Ovary (tissue), 3 donors: Measurements from ENCODE around the gene EMID1.

Source experiments
- CTCF ChIP-seq, 3 donors: fragments of 450-650 bp in 2 of 3; fragments of 200-600 bp in 1 of 3; IDR thresholded peaks; one replicate each; pipeline versions ENCODE4 v1.5.1 to v1.8.0; 2016 to 2022; ENCODE audit warnings: antibody characterized with exemption in 3 of 3, mild to moderate bottlenecking in 1 of 3
- EP300 ChIP-seq: sonication (generic); formaldehyde crosslinking; IDR thresholded peaks from one replicate; pipeline ENCODE4 v1.6.1; 2017; ENCODE audit warnings: antibody characterized with exemption
- POLR2A ChIP-seq: fragments of 450-650 bp; IDR thresholded peaks from one replicate; pipeline ENCODE4 v1.6.1; 2017; ENCODE audit warnings: antibody characterized with exemption, mild to moderate bottlenecking, moderate library complexity
- donor health status: DM: no; HTN: no; CAD: no.

- no peak for TF ChIP-seq CTCF (IDR thresholded peaks at IDR 0.05)
- TF ChIP-seq EP300, result no peak
- no peak for TF ChIP-seq POLR2A
These were observed 64.2 kb downstream of the EMID1 start for GRCh38 chr22:29269731-29270474.
